Stimulated activated CD4-positive, alpha-beta T cell treated with anti-CD3 and anti-CD28 coated beads, Interleukin-2, amount 100 ng/mL, for 4 hours (primary cell): ENCODE data around the gene SLAMF1.
A peak's percentile ranks its signal among the peaks of the same experiment; 100 is the strongest.
"Not testable (repeated sequence)": the region's sequence is repeated elsewhere in the genome, so short reads cannot be mapped to it uniquely, and the experiment has no call there.

ENCODE experiments used
- DNase-seq: peaks from one replicate; pipeline ENCODE4 v3.0.0-alpha.2; 2020; ENCODE audit warnings: low read depth

Gene SLAMF1

GRCh38 chr1:160664573-160665051 is 17.8 kb upstream of the SLAMF1 start:
- no peak for DNase-seq

GRCh38 chr1:160662910-160663309 is 16.1 kb upstream of the SLAMF1 start:
- no peak for DNase-seq

GRCh38 chr1:160659566-160659965 is 12.7 kb upstream of the SLAMF1 start:
- DNase-seq, result no peak

DNA sequence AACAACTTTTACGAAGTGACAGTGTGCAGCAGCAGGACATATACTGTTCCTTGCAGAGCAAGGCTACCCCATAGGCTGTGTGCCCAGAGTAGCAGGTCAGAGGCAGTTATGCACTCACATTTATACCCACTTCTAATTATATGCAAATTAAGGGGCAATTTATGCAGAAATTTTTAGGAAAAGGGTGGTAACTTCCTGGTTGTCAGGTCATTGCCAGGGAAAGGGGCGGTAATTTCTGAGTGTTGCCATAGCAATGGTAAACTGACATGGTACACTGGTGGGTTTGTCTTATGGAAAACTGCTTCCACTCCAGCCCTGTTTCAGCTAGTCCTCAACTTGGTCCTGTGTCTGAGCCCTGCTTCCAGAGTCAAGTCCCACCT is 12.0 kb upstream of the SLAMF1 start:
- no peak for DNase-seq

GRCh38 chr1:160658162-160658813 is 11.4 kb upstream of the SLAMF1 start:
- no peak for DNase-seq

DNA sequence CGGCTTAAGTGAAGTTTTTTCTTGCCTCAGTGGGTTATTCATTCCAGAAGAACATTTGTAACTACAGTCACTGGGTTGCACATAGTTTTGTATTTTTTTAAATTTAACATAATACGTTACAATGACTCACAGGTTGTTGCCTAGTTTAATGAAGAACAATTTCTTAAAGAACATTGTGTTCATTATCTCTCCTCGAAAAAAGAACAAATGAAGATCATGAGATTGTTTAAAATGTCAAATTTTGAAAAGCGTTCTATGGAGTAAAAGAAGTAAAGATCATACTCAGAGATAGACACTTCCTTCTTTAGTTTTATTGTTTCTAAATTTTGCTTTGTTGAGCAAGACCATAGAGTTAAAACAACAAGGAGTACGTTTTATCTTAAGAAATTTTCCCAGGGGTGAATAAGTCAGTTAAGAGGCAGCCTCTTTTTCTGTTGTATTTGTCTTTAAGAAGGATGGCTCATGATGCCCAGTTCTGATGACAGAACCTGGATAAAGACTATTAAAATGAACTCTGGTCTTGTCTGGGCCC is 10.5 kb upstream of the SLAMF1 start:
- DNase-seq, result no peak

DNA sequence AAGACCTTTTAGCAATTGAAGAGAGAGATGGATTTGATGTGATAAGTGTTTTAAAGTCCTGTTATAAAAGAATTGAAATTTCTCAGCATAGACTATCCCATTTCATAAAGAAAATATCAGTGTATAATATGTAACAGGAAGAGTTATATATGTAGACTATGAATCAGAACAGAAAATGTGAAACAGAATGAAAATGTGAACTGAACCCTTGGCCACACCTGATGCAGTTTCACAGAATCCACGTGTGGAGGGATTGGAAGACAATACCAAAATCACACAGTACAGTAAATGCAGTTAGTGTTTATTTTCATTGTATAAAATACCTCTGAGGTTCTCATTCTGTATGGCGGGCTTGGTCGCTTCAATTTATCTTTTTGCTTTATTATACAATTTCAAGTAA is 9.9 kb upstream of the SLAMF1 start:
- DNase-seq, result no peak

DNA sequence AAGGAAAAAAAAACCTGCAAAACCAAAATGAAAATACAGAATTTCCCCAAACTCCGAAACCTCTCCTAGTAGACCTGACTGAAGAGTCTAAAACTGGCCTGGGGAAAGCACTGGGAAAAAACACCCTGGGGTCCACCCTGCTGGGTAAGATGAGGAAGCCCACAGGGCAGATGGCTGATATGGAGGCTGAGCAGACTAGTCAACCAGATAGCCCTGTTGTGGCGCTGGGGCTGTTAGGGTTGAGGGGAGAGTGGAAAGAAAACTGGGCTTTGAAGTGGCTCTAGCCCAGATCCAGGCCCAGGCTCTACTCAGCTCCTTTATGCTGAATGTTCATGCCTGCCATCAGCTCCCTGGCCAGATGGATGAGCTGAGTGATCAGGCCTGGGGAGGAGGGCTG is 6.8 kb upstream of the SLAMF1 start:
- DNase-seq, result no peak

DNA sequence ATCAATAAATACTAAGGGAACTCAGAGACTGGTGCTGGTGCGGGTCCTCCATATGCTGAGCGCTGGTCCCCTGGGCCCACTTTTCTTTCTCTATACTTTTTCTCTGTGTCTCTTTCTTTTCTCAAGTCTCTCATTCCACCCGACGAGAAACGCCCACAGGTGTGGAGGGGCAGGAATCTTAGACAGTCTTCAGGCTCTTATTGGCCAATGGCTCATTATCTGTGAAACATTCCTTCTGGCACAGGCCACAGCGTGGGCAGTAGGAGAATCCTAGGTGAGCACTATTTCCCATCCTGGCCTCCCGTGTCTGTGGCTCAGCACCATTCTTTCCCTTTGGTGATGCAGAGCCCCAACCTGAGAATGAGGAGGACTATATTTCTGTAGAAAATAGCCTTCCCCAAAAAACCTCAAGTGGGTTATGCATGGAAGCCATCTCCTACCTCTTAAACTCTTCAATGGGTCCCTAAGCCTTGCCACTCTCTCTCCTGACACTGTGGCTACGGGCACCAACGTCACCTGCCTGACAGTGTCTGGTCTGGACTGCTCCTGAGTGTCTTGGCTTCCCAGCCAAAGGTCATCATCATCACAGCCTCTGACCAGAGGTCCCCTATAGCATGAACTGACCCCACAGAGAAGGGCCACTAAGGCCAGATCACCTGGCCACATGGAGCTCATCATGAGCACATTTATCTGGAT is 6.2 kb upstream of the SLAMF1 start:
- no peak for DNase-seq

DNA sequence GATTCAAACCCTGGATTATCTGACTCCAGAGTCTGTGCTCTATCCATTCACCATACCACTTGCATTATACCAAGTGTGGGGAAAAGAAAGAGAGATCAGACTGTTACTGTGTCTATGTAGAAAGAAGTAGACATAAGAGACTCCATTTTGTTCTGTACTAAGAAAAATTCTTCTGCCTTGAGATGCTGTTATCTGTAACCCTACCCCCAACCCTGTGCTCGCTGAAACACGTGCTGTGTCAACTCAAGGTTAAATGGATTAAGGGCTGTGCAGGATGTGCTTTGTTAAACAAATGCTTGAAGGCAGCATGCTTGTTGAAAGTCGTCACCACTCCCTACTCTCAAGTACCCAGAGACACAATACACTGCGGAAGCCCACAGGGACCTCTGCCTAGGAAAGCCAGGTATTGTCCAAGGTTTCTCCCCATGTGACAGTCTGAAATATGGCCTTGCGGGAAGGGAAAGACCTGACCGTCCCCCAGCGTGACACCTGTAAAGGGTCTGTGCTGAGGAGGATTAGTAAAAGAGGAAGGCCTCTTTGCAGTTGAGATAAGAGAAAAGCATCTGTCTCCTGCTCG is 5.3 kb upstream of the SLAMF1 start:
- not testable (repeated sequence) for DNase-seq

GRCh38 chr1:160651433-160652064 is 4.7 kb upstream of the SLAMF1 start:
- no peak for DNase-seq

GRCh38 chr1:160647329-160647720 is 481 bp upstream of the SLAMF1 start:
- DNase-seq, result no peak

GRCh38 chr1:160646180-160646579 is 664 bp downstream of the SLAMF1 start:
- DNase-seq, result no peak

- DNase-seq, result no peak
Observed at GRCh38 chr1:160645386-160646130, 1.3 kb downstream of the SLAMF1 start.

- no peak for DNase-seq
Observed at GRCh38 chr1:160644399-160644798, 2.4 kb downstream of the SLAMF1 start.

DNA sequence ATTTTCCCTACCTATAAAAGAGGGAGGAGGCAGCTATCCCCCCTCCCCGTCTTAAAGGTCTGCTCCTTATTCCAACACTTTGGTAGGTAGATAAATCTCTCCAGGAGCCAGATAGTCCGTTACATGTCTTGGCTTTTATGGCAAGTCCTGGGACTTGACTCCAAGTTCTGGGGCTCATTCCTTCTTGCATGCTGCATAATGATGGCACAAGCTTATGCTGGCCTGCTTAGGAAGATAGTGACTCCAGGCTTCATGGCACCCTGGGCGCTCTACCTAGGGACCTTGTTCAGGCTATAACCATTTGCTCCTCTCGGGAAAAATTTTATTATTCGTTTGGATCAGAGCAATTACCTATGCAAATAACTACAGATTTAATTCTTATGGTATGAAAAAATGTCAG is 3.7 kb downstream of the SLAMF1 start:
- DNase-seq, result no peak

DNA sequence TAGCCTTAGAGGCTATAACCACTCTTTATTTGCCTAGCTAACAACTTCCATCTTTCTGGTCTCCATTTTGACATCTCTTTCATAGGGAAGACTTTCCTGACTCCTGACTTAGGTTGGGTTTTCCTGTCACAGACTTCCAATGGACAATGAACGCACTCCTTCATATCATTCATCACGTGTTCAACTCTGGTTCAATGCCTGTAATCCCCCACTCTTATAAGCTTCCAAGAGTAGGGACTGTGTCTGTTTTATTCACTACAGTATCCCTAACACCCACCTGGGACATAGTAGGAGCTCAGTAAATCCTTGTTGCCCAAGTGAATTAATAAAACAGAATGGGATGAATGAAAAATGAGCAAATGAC is 4.6 kb downstream of the SLAMF1 start:
- no peak for DNase-seq

DNA sequence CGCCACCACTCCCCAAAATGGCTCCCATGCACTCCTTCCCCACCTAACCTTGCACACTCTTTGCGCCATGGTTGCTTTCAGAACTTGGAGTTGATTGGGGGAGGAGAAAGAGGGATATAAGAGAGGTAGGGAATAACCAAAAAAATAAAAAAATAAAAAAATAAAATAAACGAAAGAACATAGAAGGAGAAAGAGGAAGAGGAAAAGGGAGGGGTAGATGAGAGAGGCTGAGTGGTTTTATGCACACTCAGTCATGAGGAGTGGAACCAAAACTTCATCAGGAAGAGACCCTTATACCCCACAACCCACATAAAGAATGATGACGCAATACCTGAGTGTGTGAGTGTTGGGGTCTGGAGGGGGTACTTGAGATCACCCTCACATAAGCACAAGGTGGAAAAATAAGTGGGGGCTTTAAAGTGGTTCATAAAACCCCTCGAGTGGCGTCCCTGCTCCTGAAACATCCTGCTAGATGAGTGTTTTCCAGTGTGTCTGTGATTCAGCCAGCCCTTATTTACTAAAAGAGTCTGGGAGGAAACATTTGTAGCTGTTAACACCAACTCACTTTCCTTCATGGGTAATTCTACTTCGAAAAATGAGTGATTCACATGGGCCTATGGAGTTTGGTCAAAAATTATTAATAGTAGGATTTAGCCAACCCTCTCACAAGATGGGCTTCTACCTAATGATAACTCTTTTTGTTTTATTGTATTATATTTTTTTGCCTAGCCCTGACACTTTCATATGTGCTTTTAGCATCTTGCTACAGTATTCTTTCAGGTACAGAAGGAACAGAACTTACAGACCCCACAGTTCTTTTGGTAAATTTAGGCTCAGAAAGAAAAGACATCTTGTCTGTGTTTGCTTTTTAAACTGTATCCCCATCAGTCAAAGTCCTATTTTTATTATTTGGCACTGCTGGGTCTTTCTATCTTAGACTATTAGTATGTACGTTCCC is 5.2 kb downstream of the SLAMF1 start:
- peak; percentile 42 for DNase-seq

DNA sequence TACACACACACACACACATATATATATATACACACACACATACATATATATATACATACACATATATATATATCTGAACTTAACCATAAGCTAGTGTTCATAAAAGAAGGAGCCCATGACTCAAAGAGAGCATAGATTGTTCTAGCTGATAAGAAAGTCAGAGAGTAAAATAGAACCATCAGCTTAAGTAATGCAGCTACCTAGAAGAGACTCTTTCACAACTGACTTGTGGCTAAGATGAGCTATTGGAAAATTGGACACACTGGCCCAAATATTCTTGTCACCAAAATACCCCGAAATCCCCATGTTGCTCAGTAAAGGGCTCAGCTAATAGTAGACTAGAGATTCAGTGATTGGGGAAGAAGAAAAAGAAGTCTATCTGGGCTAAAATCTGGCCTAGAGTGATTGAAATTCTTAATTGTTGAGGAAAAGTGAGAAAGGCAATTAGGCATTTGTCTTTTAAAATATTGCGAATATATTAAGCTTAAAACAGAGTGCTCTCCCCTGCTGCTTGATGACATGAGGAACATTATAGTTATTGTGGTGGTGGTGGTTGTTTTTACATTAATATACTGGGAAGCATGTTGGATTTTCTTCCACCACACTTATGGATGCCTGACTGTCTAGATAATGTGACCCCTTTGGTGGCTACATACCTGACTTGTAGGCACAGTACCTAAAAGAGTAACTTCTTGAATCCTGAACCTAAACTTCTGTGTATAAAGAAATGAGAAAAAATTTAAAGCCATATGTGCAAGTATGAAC is 6.3 kb downstream of the SLAMF1 start:
- DNase-seq, result peak; percentile 19

GRCh38 chr1:160639652-160640051 is 7.2 kb downstream of the SLAMF1 start:
- no peak for DNase-seq
